HG03196 (cell line): ENCODE results near the gene BTBD8.
"Not testable (repeated sequence)": the region's sequence is repeated elsewhere in the genome, so short reads cannot be mapped to it uniquely, and the experiment has no call there.

Experiments used
- ATAC-seq: cut with Tn5 transposase; IDR thresholded peaks from one replicate; pipeline ENCODE4 v1.9.1; 2021; ENCODE audit not compliant: unreplicated experiment

BTBD8 gene

GRCh38 chr1:92080128-92080985 is at the start of gene BTBD8:
Gene BTBD8, plus strand, starts transcription at chr1:92080345. Its CDS starts 227 bp downstream, at chr1:92080572.
- peak; percentile 96 for ATAC-seq

GRCh38 chr1:92030656-92031107 is 49.5 kb upstream of the BTBD8 start:
- ATAC-seq = no peak

GRCh38 chr1:92031281-92032110 is 48.6 kb upstream of the BTBD8 start:
- ATAC-seq = no peak

- no peak for ATAC-seq
These were observed 42.7 kb upstream of the BTBD8 start for GRCh38 chr1:92037400-92037799.

GRCh38 chr1:92038695-92039346 is 41.3 kb upstream of the BTBD8 start:
- no peak for ATAC-seq

GRCh38 chr1:92040971-92041370 is 39.2 kb upstream of the BTBD8 start:
- no peak for ATAC-seq

GRCh38 chr1:92043621-92044020 is 36.5 kb upstream of the BTBD8 start:
- ATAC-seq = no peak

GRCh38 chr1:92045766-92046495 is 34.2 kb upstream of the BTBD8 start:
- no peak for ATAC-seq

- ATAC-seq = no peak
These were observed 28.2 kb upstream of the BTBD8 start for GRCh38 chr1:92051948-92052347.

- no peak for ATAC-seq
These were observed 15.1 kb upstream of the BTBD8 start for GRCh38 chr1:92065042-92065441.

- no peak for ATAC-seq
These were observed 13.8 kb upstream of the BTBD8 start for GRCh38 chr1:92066321-92066720.

GRCh38 chr1:92070892-92071291 is 9.3 kb upstream of the BTBD8 start:
- ATAC-seq = no peak

GRCh38 chr1:92074446-92074845 is 5.7 kb upstream of the BTBD8 start:
- ATAC-seq = not testable (repeated sequence)

- no peak for ATAC-seq
These were observed 4.8 kb upstream of the BTBD8 start, which contains the start of gene SETSIP for GRCh38 chr1:92075311-92075710. Gene SETSIP, minus strand, starts transcription at chr1:92075411. Its CDS starts 0 bp downstream, at chr1:92075411.

- no peak for ATAC-seq
These were observed 3.8 kb upstream of the BTBD8 start for GRCh38 chr1:92076363-92076762.

GRCh38 chr1:92078077-92078476 is 2.1 kb upstream of the BTBD8 start:
- ATAC-seq = not testable (repeated sequence)

GRCh38 chr1:92079441-92079840 is 704 bp upstream of the BTBD8 start:
- no peak for ATAC-seq

GRCh38 chr1:92081031-92081430 is 886 bp downstream of the BTBD8 start:
- no peak for ATAC-seq

GRCh38 chr1:92084651-92085050 is 4.5 kb downstream of the BTBD8 start:
- ATAC-seq = no peak

GRCh38 chr1:92085727-92086126 is 5.6 kb downstream of the BTBD8 start:
- ATAC-seq = no peak

GRCh38 chr1:92087542-92087941 is 7.4 kb downstream of the BTBD8 start:
- ATAC-seq = no peak
